A549 (cell line): ENCODE measurements around the gene COPA. TPM values are rescaled to one million over a fixed set of nuclear protein-coding genes. Genes with fewer than 3 reads are reported as not detected.

Experiments used
- ATAC-seq, 2 experiments: fragments of 200-7000 bp in 1 of 2; fragments of >200 bp in 1 of 2; cut with Nextera tagmentation in 1 of 2; cut with Tn5 transposase in 1 of 2; 3 replicates each; pipeline versions ENCODE4 v1.8.0 to v1.9.1; 2018 to 2020; ENCODE audit warnings: mild to moderate bottlenecking in 1 of 2, moderate library complexity in 1 of 2
- CTCF ChIA-PET: fragments of 300-600 bp; sonication (Branson Sonifier 250); formaldehyde crosslinking; extraction: SDS; loops from one replicate; lab custom pipeline; 2021; ENCODE audit warnings: antibody characterized with exemption, inconsistent platforms; lab: Yijun Ruan, JAX
- POLR2A ChIA-PET: fragments of 350-600 bp; formaldehyde crosslinking; extraction: SDS; loops from one replicate; lab custom pipeline; 2021; ENCODE audit warnings: antibody characterized with exemption, inconsistent platforms; lab: Yijun Ruan, JAX
- DNase-seq, 2 experiments: peaks; one replicate each; pipeline versions ENCODE4 v3.0.0 to v3.0.0-alpha.2; 2011 to 2016; ENCODE audit warnings: low read depth in 1 of 2, low spot score in 1 of 2
- FAIRE-seq: peaks from 2 replicates; lab custom pipeline; 2011; peaks lifted over from hg19 to GRCh38; lab: Jason Lieb, UNC
- H3K27ac ChIP-seq, 2 experiments: fragments of >200 bp; sonication (Bioruptor Twin); formaldehyde crosslinking; 3 replicates each; pipeline ENCODE4 v1.5.1; 2016 to 2017
- H3K4me1 ChIP-seq: fragments of >200 bp; sonication (Bioruptor Twin); formaldehyde crosslinking; 3 replicates; pipeline ENCODE4 v1.6.1; 2016
- H3K4me2 ChIP-seq: fragments of >200 bp; sonication (Bioruptor Twin); formaldehyde crosslinking; 3 replicates; pipeline ENCODE4 v1.6.1; 2016
- H3K4me3 ChIP-seq: fragments of >200 bp; sonication (Bioruptor Twin); formaldehyde crosslinking; 3 replicates; pipeline ENCODE4 v1.5.1; 2016
- H3K9me3 ChIP-seq: fragments of >200 bp; sonication (Bioruptor Twin); formaldehyde crosslinking; 3 replicates; pipeline ENCODE4 v1.6.1; 2016
- CHD2 ChIP-seq: fragments of 150-350 bp; IDR thresholded peaks from 2 replicates; pipeline ENCODE4 v1.6.1; 2014; ENCODE audit warnings: low read length; ENCODE audit not compliant: partially characterized antibody
- CHD4 ChIP-seq: fragments of 200-600 bp; sonication (generic); IDR thresholded peaks from 2 replicates; pipeline ENCODE4 v1.6.1; 2016; ENCODE audit warnings: antibody characterized with exemption, mild to moderate bottlenecking, borderline replicate concordance
- HOXB13 ChIP-seq: fragments of 250-450 bp; sonication (Bioruptor Pico); IDR thresholded peaks from 2 replicates; pipeline ENCODE4 v1.5.0; 2020; ENCODE audit warnings: low read depth, mild to moderate bottlenecking, moderate library complexity
- HOXB5 ChIP-seq: fragments of 250-450 bp; sonication (Bioruptor Pico); IDR thresholded peaks from 2 replicates; pipeline ENCODE4 v1.5.0; 2020; ENCODE audit warnings: mild to moderate bottlenecking, moderate library complexity
- JUN ChIP-seq, 2 experiments: fragments of >200 bp; sonication (Bioruptor Twin); formaldehyde crosslinking; IDR thresholded peaks; 2 replicates in 1 of 2; 3 replicates in 1 of 2; pipeline ENCODE4 v1.6.1; 2016 to 2017
- KDM1A ChIP-seq: fragments of 200-600 bp; sonication (generic); IDR thresholded peaks from 2 replicates; pipeline ENCODE4 v1.6.1; 2016; ENCODE audit warnings: low read depth, mild to moderate bottlenecking
- MAZ ChIP-seq: fragments of 150-350 bp; IDR thresholded peaks from 2 replicates; pipeline ENCODE4 v1.6.1; 2014; ENCODE audit warnings: antibody characterized with exemption, low read depth, low read length, borderline replicate concordance
- PHF8 ChIP-seq: fragments of 200-600 bp; sonication (generic); IDR thresholded peaks from 2 replicates; pipeline ENCODE4 v1.6.1; 2016; ENCODE audit warnings: low read depth, mild to moderate bottlenecking, antibody characterized with exemption, moderate library complexity, borderline replicate concordance
- POLR2A ChIP-seq: IDR thresholded peaks from 2 replicates; pipeline ENCODE4 v1.6.1; 2012; ENCODE audit warnings: mild to moderate bottlenecking, low read length
- POLR2AphosphoS2 ChIP-seq: conservative IDR thresholded peaks from 2 replicates; pipeline ENCODE4 v1.6.1; 2012; ENCODE audit warnings: low read length, improper control_type of control experiment, inconsistent platforms
- RFX5 ChIP-seq: fragments of 450-650 bp; IDR thresholded peaks from 2 replicates; pipeline ENCODE4 v1.7.1; 2014; ENCODE audit warnings: antibody characterized with exemption, mild to moderate bottlenecking, moderate library complexity
- ZSCAN20 ChIP-seq: fragments of 250-450 bp; sonication (Bioruptor Pico); IDR thresholded peaks from 2 replicates; pipeline ENCODE4 v1.8.0; 2022; ENCODE audit warnings: mild to moderate bottlenecking, moderate library complexity
- WGBS: methylation state at CpG from one replicate; pipeline ENCODE4 v1.1.6; 2017; ENCODE audit errors: missing lambda C conversion rate; 5-methylcytosine and 5-hydroxymethylcytosine counted together
- polyA plus RNA-seq, 4 experiments: library from polyadenylated mRNA; depleted of rRNA in 3 of 4; stranded (reverse); fragments of >200 nt; fragmentation: RNase III in 1 of 4; extraction: RNeasy Plus Mini Kit Qiagen cat#74134 plus additional on column Dnase treatment in 1 of 4; gene quantifications; 2 replicates in 3 of 4; 3 replicates in 1 of 4; pipeline ENCODE4 v1.2.3, GENCODE V29; 2011 to 2017
- TF ChIP-seq, protein P1 (sequence below): fragments of 150-350 bp; IDR thresholded peaks from 2 replicates; pipeline ENCODE4 v1.6.1; 2014; ENCODE audit warnings: low read depth, mild to moderate bottlenecking, low read length
- TF ChIP-seq, protein P2 (sequence below): fragments of 200-600 bp; sonication (generic); IDR thresholded peaks from 2 replicates; pipeline ENCODE4 v1.6.1; 2016; ENCODE audit warnings: antibody characterized with exemption, mild to moderate bottlenecking, moderate library complexity
- TF ChIP-seq, protein P3 (sequence below): fragments of >200 bp; sonication (Bioruptor Twin); formaldehyde crosslinking; IDR thresholded peaks from 3 replicates; pipeline ENCODE4 v1.5.1; 2016
- TF ChIP-seq, protein P4 (sequence below): fragments of 250-450 bp; sonication (Bioruptor Pico); IDR thresholded peaks from 2 replicates; pipeline ENCODE4 v1.5.0; 2021; ENCODE audit warnings: mild to moderate bottlenecking, moderate library complexity, borderline replicate concordance
- TF ChIP-seq, protein P5 (sequence below): fragments of 250-450 bp; sonication (Bioruptor Pico); IDR thresholded peaks from 2 replicates; pipeline ENCODE4 v1.5.0; 2020; ENCODE audit warnings: low read depth, mild to moderate bottlenecking, moderate library complexity

COPA gene
- polyA plus RNA-seq, 2 of the 4 experiments (the other 2 are of a cell fraction), result 83.5 to 149 TPM

DNA sequence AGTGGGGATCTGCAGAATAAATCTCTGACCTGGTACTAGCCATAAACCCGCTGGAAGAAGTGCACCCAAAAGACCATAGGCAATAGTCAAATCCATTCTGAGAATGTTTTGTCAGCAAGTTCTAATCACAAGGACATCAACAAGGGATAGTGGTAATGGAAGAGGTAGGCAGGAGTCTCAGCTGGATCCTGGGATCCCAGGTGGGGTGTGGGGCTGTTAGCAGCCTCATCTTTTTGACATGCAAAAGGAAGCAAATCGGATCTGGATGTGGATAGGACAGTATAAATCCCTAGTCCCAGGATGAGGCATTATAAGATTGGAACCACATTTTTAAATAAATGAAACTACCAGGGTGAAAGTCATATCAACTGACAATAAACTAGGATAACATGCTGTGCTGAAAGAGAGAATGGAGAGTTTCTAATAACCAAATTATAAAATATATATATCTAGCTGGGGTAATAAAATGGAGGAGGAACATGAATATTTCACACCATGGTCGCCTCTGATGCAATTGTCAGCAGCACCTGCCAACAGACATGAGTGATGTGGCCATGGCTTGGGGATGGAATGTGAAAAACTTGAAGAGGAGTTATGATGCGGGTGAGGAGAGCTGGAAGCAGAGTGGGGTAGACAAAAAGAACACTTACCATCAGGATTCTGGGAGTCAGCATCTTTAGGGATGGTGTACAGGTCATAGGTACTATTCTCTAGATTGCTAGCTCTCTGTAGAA, 34.4 kb downstream of the COPA start:
- TF ChIP-seq RFX5, result no peak
- TF ChIP-seq, protein P1, sequence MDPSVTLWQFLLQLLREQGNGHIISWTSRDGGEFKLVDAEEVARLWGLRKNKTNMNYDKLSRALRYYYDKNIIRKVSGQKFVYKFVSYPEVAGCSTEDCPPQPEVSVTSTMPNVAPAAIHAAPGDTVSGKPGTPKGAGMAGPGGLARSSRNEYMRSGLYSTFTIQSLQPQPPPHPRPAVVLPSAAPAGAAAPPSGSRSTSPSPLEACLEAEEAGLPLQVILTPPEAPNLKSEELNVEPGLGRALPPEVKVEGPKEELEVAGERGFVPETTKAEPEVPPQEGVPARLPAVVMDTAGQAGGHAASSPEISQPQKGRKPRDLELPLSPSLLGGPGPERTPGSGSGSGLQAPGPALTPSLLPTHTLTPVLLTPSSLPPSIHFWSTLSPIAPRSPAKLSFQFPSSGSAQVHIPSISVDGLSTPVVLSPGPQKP, result no peak
- no peak for TF ChIP-seq MAZ
- TF ChIP-seq CHD2, result no peak
- TF ChIP-seq, protein P2, sequence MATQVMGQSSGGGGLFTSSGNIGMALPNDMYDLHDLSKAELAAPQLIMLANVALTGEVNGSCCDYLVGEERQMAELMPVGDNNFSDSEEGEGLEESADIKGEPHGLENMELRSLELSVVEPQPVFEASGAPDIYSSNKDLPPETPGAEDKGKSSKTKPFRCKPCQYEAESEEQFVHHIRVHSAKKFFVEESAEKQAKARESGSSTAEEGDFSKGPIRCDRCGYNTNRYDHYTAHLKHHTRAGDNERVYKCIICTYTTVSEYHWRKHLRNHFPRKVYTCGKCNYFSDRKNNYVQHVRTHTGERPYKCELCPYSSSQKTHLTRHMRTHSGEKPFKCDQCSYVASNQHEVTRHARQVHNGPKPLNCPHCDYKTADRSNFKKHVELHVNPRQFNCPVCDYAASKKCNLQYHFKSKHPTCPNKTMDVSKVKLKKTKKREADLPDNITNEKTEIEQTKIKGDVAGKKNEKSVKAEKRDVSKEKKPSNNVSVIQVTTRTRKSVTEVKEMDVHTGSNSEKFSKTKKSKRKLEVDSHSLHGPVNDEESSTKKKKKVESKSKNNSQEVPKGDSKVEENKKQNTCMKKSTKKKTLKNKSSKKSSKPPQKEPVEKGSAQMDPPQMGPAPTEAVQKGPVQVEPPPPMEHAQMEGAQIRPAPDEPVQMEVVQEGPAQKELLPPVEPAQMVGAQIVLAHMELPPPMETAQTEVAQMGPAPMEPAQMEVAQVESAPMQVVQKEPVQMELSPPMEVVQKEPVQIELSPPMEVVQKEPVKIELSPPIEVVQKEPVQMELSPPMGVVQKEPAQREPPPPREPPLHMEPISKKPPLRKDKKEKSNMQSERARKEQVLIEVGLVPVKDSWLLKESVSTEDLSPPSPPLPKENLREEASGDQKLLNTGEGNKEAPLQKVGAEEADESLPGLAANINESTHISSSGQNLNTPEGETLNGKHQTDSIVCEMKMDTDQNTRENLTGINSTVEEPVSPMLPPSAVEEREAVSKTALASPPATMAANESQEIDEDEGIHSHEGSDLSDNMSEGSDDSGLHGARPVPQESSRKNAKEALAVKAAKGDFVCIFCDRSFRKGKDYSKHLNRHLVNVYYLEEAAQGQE, result no peak
- TF ChIP-seq ZSCAN20 (CRISPR knock-in tag), result no peak
- TF ChIP-seq POLR2AphosphoS2, result no peak
- TF ChIP-seq JUN (IDR thresholded peaks at IDR 0.05), result no peak
- TF ChIP-seq, protein P3, sequence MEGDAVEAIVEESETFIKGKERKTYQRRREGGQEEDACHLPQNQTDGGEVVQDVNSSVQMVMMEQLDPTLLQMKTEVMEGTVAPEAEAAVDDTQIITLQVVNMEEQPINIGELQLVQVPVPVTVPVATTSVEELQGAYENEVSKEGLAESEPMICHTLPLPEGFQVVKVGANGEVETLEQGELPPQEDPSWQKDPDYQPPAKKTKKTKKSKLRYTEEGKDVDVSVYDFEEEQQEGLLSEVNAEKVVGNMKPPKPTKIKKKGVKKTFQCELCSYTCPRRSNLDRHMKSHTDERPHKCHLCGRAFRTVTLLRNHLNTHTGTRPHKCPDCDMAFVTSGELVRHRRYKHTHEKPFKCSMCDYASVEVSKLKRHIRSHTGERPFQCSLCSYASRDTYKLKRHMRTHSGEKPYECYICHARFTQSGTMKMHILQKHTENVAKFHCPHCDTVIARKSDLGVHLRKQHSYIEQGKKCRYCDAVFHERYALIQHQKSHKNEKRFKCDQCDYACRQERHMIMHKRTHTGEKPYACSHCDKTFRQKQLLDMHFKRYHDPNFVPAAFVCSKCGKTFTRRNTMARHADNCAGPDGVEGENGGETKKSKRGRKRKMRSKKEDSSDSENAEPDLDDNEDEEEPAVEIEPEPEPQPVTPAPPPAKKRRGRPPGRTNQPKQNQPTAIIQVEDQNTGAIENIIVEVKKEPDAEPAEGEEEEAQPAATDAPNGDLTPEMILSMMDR, result no peak
- no peak for TF ChIP-seq PHF8
- TF ChIP-seq CHD4, result no peak
- TF ChIP-seq HOXB13 (CRISPR knock-in tag), result no peak
- no peak for TF ChIP-seq POLR2A
- no peak for TF ChIP-seq KDM1A
- TF ChIP-seq, protein P4, sequence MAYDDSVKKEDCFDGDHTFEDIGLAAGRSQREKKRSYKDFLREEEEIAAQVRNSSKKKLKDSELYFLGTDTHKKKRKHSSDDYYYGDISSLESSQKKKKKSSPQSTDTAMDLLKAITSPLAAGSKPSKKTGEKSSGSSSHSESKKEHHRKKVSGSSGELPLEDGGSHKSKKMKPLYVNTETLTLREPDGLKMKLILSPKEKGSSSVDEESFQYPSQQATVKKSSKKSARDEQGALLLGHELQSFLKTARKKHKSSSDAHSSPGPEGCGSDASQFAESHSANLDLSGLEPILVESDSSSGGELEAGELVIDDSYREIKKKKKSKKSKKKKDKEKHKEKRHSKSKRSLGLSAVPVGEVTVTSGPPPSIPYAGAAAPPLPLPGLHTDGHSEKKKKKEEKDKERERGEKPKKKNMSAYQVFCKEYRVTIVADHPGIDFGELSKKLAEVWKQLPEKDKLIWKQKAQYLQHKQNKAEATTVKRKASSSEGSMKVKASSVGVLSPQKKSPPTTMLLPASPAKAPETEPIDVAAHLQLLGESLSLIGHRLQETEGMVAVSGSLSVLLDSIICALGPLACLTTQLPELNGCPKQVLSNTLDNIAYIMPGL (CRISPR knock-in tag), result no peak
- TF ChIP-seq HOXB5 (CRISPR knock-in tag), result no peak
- TF ChIP-seq, protein P5, sequence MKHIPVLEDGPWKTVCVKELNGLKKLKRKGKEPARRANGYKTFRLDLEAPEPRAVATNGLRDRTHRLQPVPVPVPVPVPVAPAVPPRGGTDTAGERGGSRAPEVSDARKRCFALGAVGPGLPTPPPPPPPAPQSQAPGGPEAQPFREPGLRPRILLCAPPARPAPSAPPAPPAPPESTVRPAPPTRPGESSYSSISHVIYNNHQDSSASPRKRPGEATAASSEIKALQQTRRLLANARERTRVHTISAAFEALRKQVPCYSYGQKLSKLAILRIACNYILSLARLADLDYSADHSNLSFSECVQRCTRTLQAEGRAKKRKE (CRISPR knock-in tag), result no peak
- H3K4me1 ChIP-seq, result no peaks in the 10 kb centered on the region
- H3K4me3 ChIP-seq, result no peak overlapping the region
- ATAC-seq, result no peak
- ChIA-PET CTCF (interaction anchor here (1.3 to 9.4 kb wide), 3 partner anchors 15 to 47 kb away, joined by 3 to 83 read pairs (median 4); no protein-coding TSS in a partner anchor), POLR2A (no interaction called here)
- no peak for DNase-seq
- FAIRE-seq, result no peak
- H3K9me3 ChIP-seq, result no peaks in the 10 kb centered on the region
- 94% methylated on average over 4 of the region's 4 CpGs for WGBS
- no peak overlapping the region for H3K4me2 ChIP-seq
- no peak overlapping the region for H3K27ac ChIP-seq
